ENCODE data around the gene MBD2.

GRCh38 chr18:54238173-54238936 lies 13.9 kb upstream of the MBD2 start:
- TF ChIP-seq CTCF (IDR thresholded peaks at IDR 0.05): no peak
- TF ChIP-seq POLR2A (IDR thresholded peaks at IDR 0.05): no peak

All from right lobe of liver (tissue), 4 donors.